ENCODE measurements around the gene CABS1. TPM values are rescaled to one million over a fixed set of nuclear protein-coding genes. Genes with fewer than 3 reads are reported as not detected.

CABS1 gene
- polyA plus RNA-seq, 12 donors, result 0.11 to 0.12 TPM; not detected in 10

DNA sequence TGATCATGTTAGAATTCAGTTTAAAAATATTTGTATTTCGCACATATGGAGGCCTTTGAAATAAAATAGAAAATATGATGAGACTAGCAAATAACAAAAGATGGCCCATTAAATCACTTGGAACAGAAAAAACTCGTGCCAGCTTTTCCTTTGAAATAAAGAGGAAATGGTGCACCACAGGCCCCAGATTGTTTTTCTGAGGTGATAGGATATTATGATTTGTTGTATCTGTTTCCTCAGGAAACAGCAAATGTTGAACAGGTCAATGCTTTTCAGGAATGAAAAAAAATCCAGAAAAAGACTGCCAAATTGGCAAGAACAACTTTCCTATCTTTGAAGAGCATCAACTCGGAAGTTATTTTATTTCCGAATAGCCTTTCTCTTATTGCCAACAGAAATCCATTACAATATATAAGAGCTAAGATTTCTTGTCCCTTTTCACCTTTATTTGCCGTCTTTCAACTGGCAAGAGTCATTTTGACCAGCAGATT, 48.0 kb downstream of the CABS1 start, which contains the start of gene SMR3B:
SMR3B (plus strand) TSS at position 441 of the 491 bp plus-strand sequence. CDS start 1,380 bp downstream, outside the sequence.
- no peak for DNase-seq

Other genes starting within 250 kb of the CABS1 start
- gene PRR27, start 180.7 kb upstream of the CABS1 start, polyA plus RNA-seq (ENCODE audit: insufficient read length in 12 of 12), result under 1 TPM in 3 of 12 donors, not detected in 9; 0.04 to 0.10 (median 0.04) TPM
- gene ODAM, start 139.3 kb upstream of the CABS1 start, polyA plus RNA-seq (ENCODE audit: insufficient read length in 12 of 12), result 1 to 10 TPM in 1 of 12 donors, under 1 TPM in 2, not detected in 9; 0.20 to 1.8 (median 0.77) TPM
- 10 to 100 TPM in 1 of 12 donors, 1 to 10 TPM in 4, under 1 TPM in 4, not detected in 3; 0.29 to 21.1 (median 1.1) TPM for gene FDCSP, start 108.9 kb upstream of the CABS1 start, polyA plus RNA-seq (ENCODE audit: insufficient read length in 12 of 12)
- under 1 TPM in 1 of 12 donors, not detected in 11; 0.21 TPM for gene CSN3, start 92.4 kb upstream of the CABS1 start, polyA plus RNA-seq (ENCODE audit: insufficient read length in 12 of 12)
- gene SMR3A, start 25.8 kb downstream of the CABS1 start, polyA plus RNA-seq (ENCODE audit: insufficient read length in 12 of 12), result under 1 TPM in 1 of 12 donors, not detected in 11; 0.36 TPM
- gene SMR3B, start 48.1 kb downstream of the CABS1 start, polyA plus RNA-seq (ENCODE audit: insufficient read length in 12 of 12), result under 1 TPM in 1 of 12 donors, not detected in 11; 0.26 TPM
- gene OPRPN, start 63.0 kb downstream of the CABS1 start, polyA plus RNA-seq (ENCODE audit: insufficient read length in 12 of 12), result not detected
- gene MUC7, start 137.2 kb downstream of the CABS1 start, polyA plus RNA-seq (ENCODE audit: insufficient read length in 12 of 12), result under 1 TPM in 1 of 12 donors, not detected in 11; 0.21 TPM
- gene AMTN, start 183.6 kb downstream of the CABS1 start, polyA plus RNA-seq (ENCODE audit: insufficient read length in 12 of 12), result not detected

All from muscle of arm (tissue), 12 donors.